Stomach (tissue), 9 donors: Measurements from ENCODE around the gene IBTK. TPM values are rescaled to one million over a fixed set of nuclear protein-coding genes. Genes with fewer than 3 reads are reported as not detected.
"Not testable (repeated sequence)": the region's sequence is repeated elsewhere in the genome, so short reads cannot be mapped to it uniquely, and the experiment has no call there.

Experiments used
- DNase-seq, 2 donors: peaks; one replicate each; pipeline versions ENCODE4 v3.0.0 to v3.0.0-alpha.2; 2013 to 2019
- H3K27ac ChIP-seq, 5 donors: fragments of 200-600 bp in 4 of 5; sonication (generic) in 4 of 5; one replicate each; pipeline ENCODE4 v1.5.1; 2013 to 2019; ENCODE audit warnings: mild to moderate bottlenecking in 1 of 5, moderate library complexity in 1 of 5
- H3K27me3 ChIP-seq, 3 donors: fragments of 200-600 bp; sonication (generic); one replicate each; pipeline ENCODE4 v1.5.1; 2017 to 2019; ENCODE audit warnings: mixed run types in 1 of 3
- H3K36me3 ChIP-seq, 4 donors: fragments of 200-600 bp; sonication (generic); 1 replicate in 3 of 4; 2 replicates in 1 of 4; pipeline ENCODE4 v1.5.1; 2016 to 2019
- H3K4me1 ChIP-seq, 4 donors: fragments of 200-600 bp; sonication (generic); one replicate each; pipeline ENCODE4 v1.5.1; 2016 to 2019
- H3K4me3 ChIP-seq, 4 donors: fragments of 200-600 bp; sonication (generic) in 3 of 4; one replicate each; pipeline ENCODE4 v1.5.1; 2016 to 2019; ENCODE audit warnings: mild to moderate bottlenecking in 1 of 4
- H3K9me3 ChIP-seq, 4 donors: fragments of 200-600 bp; sonication (generic); one replicate each; pipeline ENCODE4 v1.5.1; 2016 to 2019
- CTCF ChIP-seq, 7 experiments: fragments of 450-650 bp in 4 of 7; fragments of 200-600 bp in 3 of 7; sonication (generic) in 3 of 7; IDR thresholded peaks; one replicate each; pipeline ENCODE4 v1.5.1; 2016 to 2019; ENCODE audit warnings: antibody characterized with exemption in 7 of 7, control low read depth in 2 of 7, mild to moderate bottlenecking in 1 of 7
- EP300 ChIP-seq: sonication (generic); formaldehyde crosslinking; IDR thresholded peaks from one replicate; pipeline ENCODE4 v1.6.1; 2017; ENCODE audit warnings: antibody characterized with exemption
- POLR2A ChIP-seq, 4 donors: fragments of 450-650 bp; IDR thresholded peaks; one replicate each; pipeline ENCODE4 v1.6.1; 2016; ENCODE audit warnings: antibody characterized with exemption in 4 of 4, control low read depth in 2 of 4, mild to moderate bottlenecking in 1 of 4, moderate library complexity in 1 of 4
- POLR2AphosphoS5 ChIP-seq, 3 donors: sonication (generic); formaldehyde crosslinking; IDR thresholded peaks; one replicate each; pipeline ENCODE4 v1.6.1; 2016; ENCODE audit warnings: antibody characterized with exemption in 3 of 3
- WGBS, 5 donors: extraction: QIAGEN DNeasy Blood & Tissue Kit in 3 of 5; methylation state at CpG; one replicate each; pipeline versions ENCODE4 v1.1.5 to v1.1.7; 2013 to 2018; 5-methylcytosine and 5-hydroxymethylcytosine counted together
- intact Hi-C: fragments of 100-400 bp; cut with DNase I; formaldehyde crosslinking; loops from one replicate; pipeline ENCODE4 v1.15.1; 2023; ENCODE audit warnings: low total_unique reads
- polyA plus RNA-seq, 3 donors: library from polyadenylated mRNA; stranded (reverse); fragments of 200-250 nt; gene quantifications; one replicate each; pipeline ENCODE4 v1.2.3, GENCODE V29; 2013
- total RNA-seq, 5 donors: library from RNA; depleted of rRNA; stranded (reverse); fragments of >200 nt; gene quantifications; one replicate each; pipeline versions ENCODE4 v1.1.0 to v1.2.3, GENCODE V29; 2014 to 2016
- donor health status: healthy with polysubstance abuse.
- donor health status: Bipolar disorder and iron deficiency.
- donor health status: healthy.

The IBTK gene
- total and polyA plus RNA-seq, 8 donors: 15.9 to 93.4 (median 31.1) TPM

DNA sequence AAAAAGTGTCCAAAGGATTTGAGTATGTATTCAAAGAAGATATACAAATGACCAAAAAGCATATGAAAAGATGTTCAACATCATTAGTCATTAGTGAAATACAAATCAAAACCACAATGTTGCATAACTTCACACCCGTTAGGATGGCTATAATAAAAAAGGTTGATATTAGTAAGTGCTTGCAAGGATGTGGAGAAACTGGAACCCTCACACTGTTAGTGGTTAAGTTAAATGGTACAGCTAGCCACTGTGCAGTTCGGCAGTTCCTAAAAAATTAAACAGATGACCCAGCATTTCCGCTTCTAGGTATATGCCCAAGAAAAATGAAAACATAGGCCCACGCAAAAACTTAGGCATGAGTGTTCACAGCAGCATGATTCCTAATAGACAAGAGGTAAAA lies 38.6 kb downstream of the IBTK start:
- Histone ChIP-seq H3K9me3 (no peaks in the 10 kb centered on the region), H3K36me3 (peaks cover 6 to 77% (median 65%) of the 10 kb centered on the region in 4 donors), H3K4me3 (no peak overlapping the region), H3K27me3 (no peaks in the 10 kb centered on the region), H3K27ac (no peak overlapping the region), H3K4me1 (peaks cover 0 to 14% (median 8%) of the 10 kb centered on the region in 4 donors)
- no peak for TF ChIP-seq EP300
- TF ChIP-seq CTCF (IDR thresholded peaks at IDR 0.05): no peak
- TF ChIP-seq POLR2A (IDR thresholded peaks at IDR 0.05): no peak
- no peak for TF ChIP-seq POLR2AphosphoS5 (IDR thresholded peaks at IDR 0.05)
- WGBS, 5 donors: 85 to 92% (median 89%) methylated on average over 4 of the region's 4 CpGs
- intact Hi-C loops: no loop called here
- no peak for DNase-seq

DNA sequence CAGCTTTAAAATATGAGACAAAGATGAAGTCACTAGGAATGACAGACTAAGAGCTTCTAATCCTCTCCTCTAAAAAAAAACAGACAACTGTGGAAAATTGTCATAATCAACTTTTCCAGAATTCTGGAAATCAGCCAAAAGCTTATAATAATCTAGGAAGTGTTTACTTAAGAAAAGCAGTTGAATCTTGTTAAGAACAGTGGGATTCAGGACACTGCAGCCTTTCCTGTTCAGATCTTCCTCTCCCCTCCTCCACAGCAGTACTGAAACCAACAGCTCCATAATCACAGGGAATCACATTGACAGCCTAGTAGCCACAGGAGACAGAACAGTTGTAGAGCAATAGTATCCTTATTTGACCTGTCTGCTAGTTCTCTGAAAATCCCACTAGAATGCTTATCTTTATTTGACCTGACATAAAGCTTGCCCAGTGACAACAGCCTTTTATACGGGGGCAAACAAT lies 41.6 kb downstream of the IBTK start:
- peaks cover 0 to 14% (median 8%) of the 10 kb centered on the region in 4 donors for H3K4me1 ChIP-seq
- H3K27ac ChIP-seq: no peak overlapping the region
- WGBS, 5 donors: 13 to 42% (median 22%) methylated on average over 1 of the region's 1 CpG
- peak in 1 of 2 donors; percentile 22 for DNase-seq
- intact Hi-C loops: no loop called here
- no peaks in the 10 kb centered on the region for H3K27me3 ChIP-seq
- TF ChIP-seq CTCF (IDR thresholded peaks at IDR 0.05) (no peak), EP300 (no peak), POLR2AphosphoS5 (IDR thresholded peaks at IDR 0.05) (no peak), POLR2A (IDR thresholded peaks at IDR 0.05) (no peak)
- peaks cover 0 to 78% (median 69%) of the 10 kb centered on the region in 4 donors for H3K36me3 ChIP-seq
- no peaks in the 10 kb centered on the region for H3K9me3 ChIP-seq
- H3K4me3 ChIP-seq: no peak overlapping the region

DNA sequence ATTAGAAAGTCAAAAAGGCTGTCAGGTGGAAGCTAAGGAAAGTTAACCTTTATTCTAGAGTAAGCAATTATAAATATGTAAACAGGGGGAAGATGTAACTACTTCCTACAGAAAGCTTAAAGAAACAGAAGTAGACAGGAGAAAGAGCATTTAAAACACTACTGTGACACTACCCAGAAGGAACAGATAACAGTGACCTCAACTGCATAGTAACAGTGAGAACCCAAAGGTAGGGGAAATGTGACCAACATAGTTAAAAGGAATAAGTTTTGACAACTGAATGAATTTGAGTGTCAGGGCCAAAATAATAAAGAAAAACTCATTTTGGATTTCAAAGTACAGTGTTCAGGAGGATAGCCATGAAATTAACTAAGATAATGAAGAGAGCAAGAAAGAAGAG lies 43.5 kb downstream of the IBTK start:
- H3K27ac ChIP-seq: no peak overlapping the region
- intact Hi-C loops: no loop called here
- no peak overlapping the region for H3K4me3 ChIP-seq
- peaks cover 11 to 78% (median 70%) of the 10 kb centered on the region in 4 donors for H3K36me3 ChIP-seq
- no peaks in the 10 kb centered on the region for H3K27me3 ChIP-seq
- H3K9me3 ChIP-seq: no peaks in the 10 kb centered on the region
- DNase-seq: no peak
- H3K4me1 ChIP-seq: peaks cover 0 to 14% (median 8%) of the 10 kb centered on the region in 4 donors
- no peak for TF ChIP-seq CTCF (IDR thresholded peaks at IDR 0.05)
- TF ChIP-seq EP300: no peak
- TF ChIP-seq POLR2A (IDR thresholded peaks at IDR 0.05): no peak
- no peak for TF ChIP-seq POLR2AphosphoS5 (IDR thresholded peaks at IDR 0.05)

- no peak for DNase-seq
- intact Hi-C loops: no loop called here
- 68 to 86% (median 74%) methylated on average over 4 of the region's 4 CpGs for WGBS, 5 donors
- Histone ChIP-seq H3K4me1 (no peaks in the 10 kb centered on the region), H3K27ac (no peak overlapping the region), H3K36me3 (peaks cover 39 to 100% (median 97%) of the 10 kb centered on the region in 4 donors), H3K9me3 (no peaks in the 10 kb centered on the region), H3K4me3 (no peak overlapping the region), H3K27me3 (no peaks in the 10 kb centered on the region)
- TF ChIP-seq CTCF (IDR thresholded peaks at IDR 0.05): no peak
- no peak for TF ChIP-seq POLR2A (IDR thresholded peaks at IDR 0.05)
- no peak for TF ChIP-seq POLR2AphosphoS5 (IDR thresholded peaks at IDR 0.05)
- no peak for TF ChIP-seq EP300
Observed at GRCh38 chr6:82197784-82198183, 49.8 kb downstream of the IBTK start.

GRCh38 chr6:82197245-82197644 lies 50.3 kb downstream of the IBTK start:
- intact Hi-C loops, DNase-seq, H3K27ac ChIP-seq, H3K9me3 ChIP-seq, H3K4me1 ChIP-seq, H3K4me3 ChIP-seq, H3K27me3 ChIP-seq: not testable (repeated sequence)
- peaks cover 39 to 100% (median 97%) of the 10 kb centered on the region in 4 donors for H3K36me3 ChIP-seq
- 88 to 98% (median 98%) methylated on average over 5 of the region's 5 CpGs for WGBS, 5 donors
